Activated effector memory CD4-positive, alpha-beta T cell treated with Interleukin-2 at 50 U/mL for 16 hours (primary cell): ENCODE results near the gene MTPN.

Experiments
- DNase-seq: peaks from one replicate; pipeline ENCODE4 v3.0.0-alpha.2; 2020

Gene MTPN

DNA sequence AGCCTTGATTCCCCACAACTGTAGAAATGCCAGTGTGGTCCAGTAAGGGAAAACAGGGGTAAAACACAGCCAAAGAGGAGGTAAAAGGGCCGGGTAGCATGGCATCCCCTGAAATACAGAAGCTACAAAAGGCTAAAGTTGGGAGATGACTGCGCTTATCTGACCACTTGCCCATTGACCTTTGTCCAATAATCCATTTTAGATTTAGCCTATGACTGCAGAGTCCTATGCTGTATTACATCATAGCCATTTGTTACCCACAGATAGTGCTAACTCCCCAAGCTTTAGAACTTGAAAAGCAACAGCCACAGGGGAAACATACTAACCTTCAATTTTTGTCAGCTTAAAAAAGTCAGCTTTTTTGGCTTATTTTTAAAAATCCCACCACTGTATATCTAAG is 26.2 kb downstream of the MTPN start:
- DNase-seq, result no peak

DNA sequence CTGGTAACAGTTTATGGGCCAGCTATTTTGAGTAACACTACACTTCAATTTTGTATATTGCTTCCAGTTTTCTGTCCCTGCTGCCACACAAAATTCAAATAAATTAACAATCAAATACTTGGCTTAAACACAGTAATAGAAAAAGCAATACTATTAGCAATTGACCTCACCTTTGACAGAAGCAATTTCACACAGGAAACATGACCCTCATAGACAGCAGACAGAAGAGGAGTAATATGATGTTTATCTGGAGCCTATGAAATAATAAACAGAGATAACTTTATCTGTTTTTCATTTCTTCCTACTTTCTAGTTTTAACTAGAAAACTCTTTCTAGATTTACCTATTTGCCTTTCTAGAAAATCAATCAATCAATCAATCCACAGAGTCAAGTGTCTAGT is 26.7 kb downstream of the MTPN start:
- no peak for DNase-seq

DNA sequence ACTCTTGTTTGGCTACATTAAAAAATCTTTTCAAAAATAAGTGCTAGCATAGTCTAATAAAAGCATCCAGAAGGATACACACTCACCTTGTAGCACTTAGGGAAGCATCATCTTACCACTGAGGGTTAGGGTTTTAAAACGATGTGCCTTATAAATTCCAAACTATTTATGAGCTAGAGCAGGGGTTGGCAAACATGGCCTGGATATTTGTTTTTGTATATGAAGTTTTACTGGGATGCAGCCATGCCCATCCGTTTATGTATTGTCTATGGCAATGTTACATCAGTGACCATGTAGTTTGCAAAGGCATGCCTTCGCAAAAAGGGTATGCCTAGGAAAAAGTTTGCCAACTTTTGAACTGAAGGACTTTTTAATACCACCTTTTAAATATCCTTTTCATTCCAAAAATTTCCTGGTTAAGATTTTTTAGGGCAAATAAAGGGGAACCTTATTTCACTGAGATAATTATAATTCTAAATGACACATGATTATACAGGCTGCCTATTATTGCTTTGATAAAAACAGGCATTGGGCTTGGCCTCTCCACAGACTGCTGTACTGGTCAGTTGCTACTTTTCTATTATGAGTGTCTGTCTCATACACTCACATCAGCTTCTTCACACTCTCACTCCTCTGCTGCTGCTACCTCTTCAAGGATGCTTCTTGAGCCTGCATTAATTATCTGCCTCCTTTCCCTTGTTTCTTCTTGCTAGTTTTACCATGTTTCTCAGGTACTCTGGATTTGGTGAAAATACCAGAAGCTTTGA is 30.7 kb downstream of the MTPN start:
- no peak for DNase-seq

DNA sequence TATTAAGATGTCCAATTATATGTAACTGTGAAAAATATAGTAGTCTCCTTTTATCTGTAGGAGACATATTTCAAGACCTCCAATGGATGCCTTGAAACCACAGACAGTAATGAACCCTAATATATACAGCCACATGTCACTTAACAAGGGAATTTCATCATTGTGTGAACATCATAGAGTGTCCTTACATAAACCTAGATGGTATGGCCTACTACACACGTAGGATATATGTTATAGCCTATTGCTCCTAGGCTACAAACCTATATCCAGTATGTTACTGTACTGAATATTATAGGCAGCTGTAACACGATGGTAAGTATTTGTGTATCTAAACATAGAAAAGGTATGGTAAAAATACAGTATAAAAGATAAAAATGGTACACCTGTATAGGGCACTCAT is 32.4 kb downstream of the MTPN start:
- no peak for DNase-seq

DNA sequence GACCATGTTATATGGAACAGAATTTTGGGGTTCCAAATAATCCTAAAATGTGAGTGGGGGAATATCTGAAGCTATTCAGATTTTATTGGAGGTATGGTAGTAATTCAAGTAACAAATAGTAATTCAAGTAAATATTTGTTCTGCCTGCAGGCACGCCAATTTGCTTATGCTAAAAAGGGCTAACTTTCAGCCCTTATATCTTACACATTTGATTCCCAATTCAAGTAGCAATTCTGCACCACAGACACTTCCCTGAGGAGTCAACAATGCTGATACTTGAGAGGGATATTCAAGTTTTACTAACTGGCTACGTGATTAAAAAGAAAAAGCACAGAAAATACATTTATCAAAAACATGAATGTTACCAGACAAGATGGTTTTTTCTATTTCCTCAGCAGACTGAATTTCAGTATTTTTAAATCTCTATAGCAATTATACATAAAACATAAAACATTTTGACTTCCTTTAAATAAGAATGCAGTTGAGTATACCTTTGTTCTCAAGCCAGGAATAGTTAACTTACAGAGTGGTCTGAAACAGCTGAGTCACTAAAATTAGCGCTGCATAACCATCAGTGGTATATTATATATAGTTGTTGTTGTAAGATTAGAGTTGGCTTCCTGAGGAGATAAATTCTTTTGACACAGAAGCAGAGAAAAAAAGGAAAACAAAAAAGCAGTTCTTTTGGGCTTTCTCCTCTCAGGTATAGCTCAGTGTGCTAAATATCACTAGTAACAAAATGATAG is 33.9 kb downstream of the MTPN start:
- no peak for DNase-seq

DNA sequence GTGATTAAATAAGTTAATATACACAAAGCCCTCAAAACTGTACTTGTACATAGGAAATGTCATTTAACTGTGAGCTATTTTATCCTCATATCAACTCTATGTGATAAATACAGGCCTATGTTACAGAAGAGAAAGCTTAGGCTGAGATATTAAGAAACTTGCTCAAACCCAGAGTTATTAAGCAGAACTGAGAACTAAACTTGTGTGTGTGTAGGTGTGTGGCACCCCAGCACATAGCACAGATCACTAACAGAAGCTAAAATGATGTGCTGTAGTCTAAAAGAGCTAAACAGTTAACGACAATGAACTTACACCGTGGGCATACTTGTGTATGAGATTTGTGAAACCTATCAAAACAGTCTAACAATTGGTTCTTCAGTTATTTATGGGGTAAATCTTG is 34.5 kb downstream of the MTPN start:
- DNase-seq, result no peak

DNA sequence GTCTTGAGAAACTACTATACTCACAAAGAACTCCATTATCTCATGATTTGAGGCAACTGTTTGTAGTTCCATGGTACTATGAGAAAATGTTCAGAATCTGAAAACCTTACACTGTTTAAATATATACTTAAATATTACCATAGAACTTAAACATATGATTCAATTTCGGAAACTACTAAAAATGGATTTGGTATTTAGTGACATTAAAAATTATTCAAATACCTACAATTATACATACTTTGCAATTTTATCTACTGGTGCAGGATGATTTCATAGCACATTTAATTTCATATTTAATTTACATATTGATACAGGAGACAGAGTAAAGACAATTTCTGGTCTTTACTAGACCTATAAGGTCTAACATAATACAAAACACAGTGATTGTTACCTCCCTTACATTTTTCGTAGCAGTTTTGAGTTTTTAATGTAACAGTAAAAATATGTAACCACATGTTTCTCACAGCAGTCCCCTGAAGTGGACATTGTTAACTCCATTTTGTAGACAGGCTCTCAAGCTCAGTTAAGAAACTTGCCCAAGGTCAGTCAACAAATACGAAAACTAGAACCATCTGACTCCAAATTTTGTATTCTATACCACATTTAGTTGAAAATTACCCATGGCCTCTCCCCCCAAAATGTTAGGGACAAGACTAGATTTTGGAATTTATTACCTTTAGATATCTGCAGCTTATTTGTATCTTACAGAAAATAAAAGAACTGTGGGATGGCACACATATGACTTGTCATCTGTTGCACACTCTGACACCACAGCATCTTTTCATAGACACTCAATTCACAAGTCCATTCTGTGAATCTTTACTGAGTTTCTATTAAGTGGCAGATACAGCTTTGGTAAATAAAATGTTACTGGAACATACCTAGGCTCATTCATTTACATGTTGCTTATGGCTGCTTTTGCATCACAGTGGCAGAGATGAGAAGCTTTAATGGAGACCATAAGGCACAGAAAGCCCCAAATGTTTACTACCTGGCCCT is 36.8 kb downstream of the MTPN start:
- DNase-seq, result no peak

DNA sequence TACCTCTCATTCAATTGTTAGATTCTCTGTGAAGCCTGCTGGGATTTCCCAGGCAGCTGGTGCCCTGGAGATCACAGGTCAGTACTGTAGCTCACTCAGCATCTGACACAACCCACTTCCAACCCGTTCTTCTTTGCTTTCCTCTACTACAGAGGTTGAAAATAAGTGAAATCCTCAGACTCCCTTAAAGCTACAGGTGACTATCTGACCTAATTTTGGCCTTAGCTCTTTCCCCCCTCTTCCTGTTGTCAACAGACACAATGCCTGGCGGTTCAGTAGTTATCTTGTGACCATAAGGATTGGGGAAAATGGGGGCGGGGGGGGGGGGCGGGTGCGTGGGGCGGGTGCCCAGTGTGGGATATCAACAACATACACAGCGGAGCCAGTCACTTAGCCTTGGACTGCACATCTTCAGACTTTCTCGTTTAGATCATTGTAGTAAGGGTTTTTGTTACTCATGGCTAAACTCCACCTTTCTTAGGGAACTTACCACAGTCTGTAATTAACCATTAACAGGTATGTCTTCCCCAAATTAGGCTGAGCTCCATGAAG is 37.8 kb downstream of the MTPN start:
- DNase-seq, result no peak

DNA sequence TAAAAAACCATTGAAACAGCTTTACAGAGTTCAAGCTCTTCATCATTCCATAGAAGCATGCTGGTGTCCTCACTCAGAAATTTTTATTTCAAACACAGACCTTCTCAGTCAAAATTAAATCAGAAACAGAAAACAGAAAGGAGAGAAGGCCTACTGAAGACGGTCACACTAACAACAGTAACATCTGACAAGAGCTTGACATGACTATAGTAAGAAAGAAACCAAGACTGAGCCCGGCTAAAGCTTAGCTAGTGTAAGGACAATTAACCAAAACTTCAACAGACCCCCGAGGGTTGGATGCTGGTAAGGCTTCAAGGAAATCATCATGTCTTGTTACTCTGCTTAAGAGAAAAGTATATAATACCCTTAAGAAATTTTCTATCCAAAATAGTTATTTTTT is 38.6 kb downstream of the MTPN start:
- DNase-seq, result no peak

DNA sequence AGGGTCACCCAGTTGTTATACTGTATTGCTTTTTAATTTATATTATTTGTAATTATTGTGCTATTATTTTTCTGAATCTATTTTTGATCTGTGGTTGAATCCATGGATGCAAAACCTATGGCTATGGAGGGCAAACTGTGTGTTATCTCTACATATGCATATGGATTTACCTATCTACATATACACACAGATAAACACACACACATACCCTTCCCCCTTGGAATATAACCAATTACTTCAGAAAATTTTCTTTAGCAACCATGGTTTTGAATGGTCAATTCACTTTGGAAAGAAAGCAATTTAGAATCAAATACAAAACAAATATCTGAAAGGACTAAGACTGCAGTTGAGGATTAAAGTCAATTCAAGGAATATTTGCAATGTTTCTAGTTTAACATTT is 39.1 kb downstream of the MTPN start:
- DNase-seq, result no peak

DNA sequence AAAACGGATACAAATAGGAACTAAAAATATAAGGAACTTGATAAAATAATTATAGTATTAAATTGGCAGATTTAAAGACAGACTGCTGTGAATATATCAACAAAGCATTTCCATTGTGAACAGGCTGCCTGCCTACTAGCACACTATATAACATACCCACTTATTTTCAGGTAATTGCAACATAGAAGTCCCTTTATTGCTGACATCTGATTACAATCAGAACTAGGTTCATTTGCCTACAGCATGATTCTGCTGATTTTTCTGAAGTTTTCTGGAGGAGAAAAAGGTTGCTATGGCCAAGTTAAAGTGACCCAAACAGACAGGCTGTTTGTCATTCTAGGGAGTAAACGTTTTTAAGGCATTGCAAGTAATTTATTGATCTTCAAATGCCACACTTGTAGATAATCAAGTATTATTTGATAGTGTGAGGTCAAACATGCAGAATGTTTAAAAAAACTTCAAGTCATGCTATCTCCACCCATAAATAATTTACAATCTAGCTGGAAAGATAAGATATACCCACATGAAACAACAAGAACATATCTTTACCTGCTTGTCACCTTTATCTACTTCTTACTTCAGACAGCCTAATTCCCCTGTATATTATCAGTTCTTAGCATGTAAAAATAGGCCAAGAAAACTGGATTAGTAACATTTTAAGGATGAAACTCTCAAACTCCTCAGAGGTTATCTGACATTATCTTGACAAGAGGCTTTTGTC is 40.5 kb downstream of the MTPN start:
- no peak for DNase-seq

DNA sequence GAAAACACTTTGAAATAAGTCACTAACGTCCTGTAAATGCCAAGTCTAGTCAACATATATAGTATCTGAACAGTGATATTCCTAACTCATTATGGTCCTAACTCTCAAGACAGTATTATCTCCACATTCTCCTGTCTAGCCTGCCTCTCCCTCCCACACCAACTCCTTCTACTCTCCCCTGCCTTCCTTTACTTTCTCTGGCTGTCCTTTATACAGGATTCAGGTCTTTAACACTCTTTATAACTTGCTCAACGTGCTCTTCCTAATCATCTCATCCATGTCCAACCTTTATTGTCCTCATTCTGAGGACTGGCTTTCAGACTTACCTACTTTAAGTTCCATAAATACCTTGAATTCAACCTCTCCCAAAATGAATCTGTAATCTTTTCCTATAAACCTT is 42.5 kb downstream of the MTPN start:
- no peak for DNase-seq

DNA sequence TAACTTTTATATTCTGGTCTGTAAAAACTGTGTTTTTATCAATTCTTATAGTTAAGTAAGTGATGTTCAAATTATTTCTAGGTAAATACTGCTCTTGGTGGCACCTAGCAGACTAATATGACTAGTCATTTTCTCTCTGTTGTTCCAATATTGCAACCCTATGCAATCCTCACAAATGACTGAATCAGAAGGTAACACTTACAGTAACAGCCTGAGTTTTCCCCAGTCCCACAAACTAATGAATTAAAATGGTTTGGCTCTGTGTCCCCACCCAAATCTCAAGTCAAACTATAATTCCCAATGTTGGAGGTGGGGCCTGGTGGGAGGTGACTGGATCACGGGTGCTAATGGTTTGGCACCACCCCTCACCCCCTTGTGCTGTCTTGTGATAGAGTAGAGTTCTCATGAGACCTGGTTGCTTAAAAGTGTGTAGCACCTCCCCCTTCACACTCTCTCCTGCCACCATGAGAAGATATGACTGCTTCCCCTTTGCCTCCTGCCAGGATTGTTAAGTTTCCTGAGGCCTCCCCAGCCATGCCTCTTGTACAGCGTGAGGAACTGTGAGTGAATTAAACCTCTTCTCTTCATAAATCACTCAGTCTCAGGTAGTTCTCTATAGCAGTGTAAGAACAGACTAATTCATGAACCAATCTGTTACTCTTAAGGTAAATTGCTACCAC is 43.5 kb downstream of the MTPN start:
- no peak for DNase-seq

DNA sequence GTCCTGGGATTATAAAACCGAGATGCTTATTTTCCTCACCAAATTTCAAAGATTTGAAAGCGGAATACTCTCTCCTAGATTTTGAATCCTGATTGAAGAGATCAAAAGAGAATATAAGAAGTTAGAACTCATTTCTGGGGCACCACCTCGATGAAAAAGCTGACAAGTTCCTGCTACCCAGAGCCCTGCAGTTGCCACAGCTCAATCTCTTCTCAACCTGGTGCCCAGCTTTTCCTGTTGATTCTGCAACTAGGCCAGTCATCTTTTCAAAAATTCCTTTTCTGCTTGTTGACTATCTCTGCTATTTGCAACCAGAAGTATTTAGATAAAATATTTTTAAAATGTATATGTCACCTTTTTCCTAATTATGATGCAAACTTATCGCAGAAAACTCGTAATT is 45.0 kb downstream of the MTPN start:
- DNase-seq, result no peak

DNA sequence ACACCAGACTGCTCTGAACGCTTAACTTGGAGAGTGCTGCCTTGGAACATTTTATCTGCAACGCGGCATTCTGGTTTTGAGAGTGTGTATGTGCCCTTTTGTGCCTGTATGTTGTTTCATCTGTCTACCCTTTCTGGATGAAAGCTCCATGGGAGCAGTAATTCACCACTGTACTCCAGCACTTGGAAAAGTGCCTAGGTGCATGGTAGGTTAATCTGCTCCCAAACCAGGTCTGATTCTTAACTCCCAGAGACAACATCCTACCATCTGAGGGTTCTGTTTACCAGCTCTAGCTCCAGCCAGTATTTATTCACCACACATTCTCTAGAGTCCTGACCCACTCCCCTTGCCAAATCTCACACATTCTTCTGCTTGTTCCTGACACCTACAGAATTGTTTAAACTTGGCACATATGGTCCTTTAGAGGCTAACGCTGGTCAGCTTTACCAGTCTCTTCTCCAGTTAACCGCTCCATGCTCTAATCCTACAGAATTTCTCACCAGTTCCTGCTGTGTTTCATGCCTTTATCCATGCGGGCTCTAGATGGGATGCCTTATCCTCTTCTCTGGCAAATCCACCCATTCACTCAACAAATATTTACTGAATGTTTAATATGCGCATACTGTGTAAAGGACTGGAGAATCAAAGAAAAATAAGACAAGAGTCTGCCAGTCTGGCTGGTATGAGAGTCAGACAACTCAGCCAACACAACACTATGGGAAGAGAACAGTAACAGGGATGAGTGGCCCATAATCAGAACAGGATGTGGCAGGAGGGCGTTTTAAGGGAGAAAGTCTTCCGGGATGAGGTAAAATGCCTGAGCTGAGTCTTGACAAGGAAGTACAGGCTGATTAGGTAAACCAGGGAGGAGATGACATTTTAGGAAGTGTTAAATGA is 46.3 kb downstream of the MTPN start:
- DNase-seq, result no peak

DNA sequence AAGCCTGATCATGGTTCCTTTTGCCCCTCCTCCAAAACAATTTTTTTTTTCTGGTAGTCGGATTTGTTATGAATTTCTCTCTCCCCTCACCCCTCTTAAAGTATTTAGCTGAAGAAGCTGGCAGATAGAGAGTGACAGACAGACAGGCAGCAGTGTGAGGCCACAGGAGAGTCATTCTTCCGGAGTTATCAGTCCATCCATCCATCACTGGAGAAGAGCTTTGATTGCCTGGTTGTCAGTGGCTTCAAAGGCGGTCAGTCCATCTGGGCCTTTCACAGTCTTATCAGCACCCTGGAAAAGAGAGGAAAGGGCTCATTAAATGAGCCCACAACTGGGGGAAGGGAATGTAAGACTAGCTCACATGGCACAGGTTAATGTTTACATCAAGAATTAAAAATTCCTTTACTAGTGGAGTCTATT is 47.4 kb downstream of the MTPN start:
- no peak for DNase-seq

DNA sequence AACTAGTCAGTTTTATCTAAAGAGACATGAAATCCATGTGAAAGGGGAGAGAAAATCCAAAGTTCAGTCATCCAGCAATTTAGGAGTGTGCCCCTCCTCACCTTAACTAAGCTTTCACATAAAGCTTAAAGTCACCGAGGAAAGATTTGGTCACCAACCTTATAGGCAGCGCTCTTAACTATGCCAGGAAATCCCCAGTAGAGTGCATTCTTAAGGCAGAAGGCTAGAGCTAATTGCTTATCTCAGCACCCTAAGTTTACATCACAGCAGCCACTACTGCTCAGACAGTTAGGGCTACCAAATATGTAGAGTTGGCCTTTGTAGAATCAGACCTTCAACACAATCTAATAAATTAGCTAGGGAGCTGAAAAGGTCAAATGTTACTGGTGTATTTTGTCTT is 47.9 kb downstream of the MTPN start:
- no peak for DNase-seq

DNA sequence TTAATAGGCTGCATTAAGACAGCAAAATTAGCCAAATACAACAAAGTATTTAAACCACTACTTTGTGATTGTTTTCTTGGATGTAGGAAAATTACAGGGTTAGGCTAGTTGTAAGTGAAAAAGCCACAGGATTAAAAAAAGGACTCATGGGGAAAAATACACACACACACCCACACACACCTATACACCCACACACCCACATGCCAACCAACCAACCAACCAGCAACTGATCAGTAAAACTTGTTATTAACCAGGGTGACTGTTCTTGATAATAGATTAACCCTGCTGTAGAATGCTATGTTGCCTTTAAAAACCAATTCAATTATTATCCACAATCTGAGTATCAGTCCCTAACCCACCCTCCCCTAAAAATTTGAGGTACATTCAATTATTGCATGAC is 49.0 kb downstream of the MTPN start:
- DNase-seq, result no peak

DNA sequence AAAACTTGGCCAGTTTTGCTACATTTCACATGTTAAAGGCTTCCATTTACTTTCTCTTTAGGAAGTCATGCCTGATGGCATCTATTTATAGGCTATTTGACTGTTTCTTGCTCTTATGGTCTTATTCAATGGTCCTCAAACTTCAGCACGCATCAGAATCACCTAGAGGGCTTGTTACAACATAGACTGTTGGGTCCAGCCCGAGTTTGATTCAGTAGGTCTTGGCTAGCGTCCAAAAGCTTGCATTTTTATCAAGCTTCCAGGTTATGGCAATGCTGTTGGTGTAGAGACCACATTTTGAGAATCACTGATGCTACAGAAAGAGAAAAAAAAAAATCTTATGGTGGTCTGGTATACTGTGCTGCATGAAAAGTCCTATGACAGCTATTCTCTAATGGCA is 51.9 kb downstream of the MTPN start:
- no peak for DNase-seq

DNA sequence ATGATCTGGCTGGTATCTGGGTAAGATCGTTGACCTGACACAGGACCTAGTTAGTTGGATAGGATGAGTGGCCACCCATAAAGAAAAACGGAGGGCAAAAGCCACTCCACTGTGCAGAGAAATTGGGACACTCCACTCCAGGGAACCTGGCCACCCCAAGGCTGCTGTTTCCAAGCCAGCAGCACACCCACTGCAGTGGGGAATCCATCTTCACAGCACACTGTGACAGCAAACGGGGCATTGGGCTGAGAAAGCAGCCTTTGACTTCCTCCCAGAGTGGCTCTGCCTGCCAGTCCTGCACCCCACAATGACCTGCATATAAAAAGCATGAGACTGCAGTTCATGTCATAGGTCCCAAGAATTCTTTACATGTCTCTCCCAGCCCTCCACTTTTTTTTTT is 52.9 kb downstream of the MTPN start:
- no peak for DNase-seq

DNA sequence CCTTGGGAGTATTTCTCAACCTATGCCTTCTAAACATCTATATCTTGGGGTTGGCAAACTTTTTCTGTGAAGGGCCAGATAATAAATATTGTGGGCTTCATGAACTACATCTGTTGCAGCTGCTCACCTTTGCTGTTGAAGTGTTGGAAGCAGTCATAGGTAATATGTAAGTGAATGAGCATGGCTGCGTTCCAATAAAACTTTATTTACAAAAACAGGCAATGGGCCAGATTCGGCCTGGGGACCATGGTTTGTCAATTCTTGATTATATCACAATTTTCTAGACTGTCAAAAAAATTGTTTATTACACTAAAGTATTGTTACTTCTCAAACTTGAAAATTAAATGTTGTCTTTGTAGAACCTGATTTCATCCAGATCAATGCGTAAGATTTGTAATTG is 54.9 kb downstream of the MTPN start:
- no peak for DNase-seq
